ENCODE data around the gene UMPS.

- no peak for TF ChIP-seq FOXM1 (IDR thresholded peaks at IDR 0.05; ENCODE audit: borderline replicate concordance, low read depth)
- no peak for TF ChIP-seq TAF1 (IDR thresholded peaks at IDR 0.05; ENCODE audit: low read depth)
- no peak for TF ChIP-seq MAX (IDR thresholded peaks at IDR 0.05)
- TF ChIP-seq, protein P1, sequence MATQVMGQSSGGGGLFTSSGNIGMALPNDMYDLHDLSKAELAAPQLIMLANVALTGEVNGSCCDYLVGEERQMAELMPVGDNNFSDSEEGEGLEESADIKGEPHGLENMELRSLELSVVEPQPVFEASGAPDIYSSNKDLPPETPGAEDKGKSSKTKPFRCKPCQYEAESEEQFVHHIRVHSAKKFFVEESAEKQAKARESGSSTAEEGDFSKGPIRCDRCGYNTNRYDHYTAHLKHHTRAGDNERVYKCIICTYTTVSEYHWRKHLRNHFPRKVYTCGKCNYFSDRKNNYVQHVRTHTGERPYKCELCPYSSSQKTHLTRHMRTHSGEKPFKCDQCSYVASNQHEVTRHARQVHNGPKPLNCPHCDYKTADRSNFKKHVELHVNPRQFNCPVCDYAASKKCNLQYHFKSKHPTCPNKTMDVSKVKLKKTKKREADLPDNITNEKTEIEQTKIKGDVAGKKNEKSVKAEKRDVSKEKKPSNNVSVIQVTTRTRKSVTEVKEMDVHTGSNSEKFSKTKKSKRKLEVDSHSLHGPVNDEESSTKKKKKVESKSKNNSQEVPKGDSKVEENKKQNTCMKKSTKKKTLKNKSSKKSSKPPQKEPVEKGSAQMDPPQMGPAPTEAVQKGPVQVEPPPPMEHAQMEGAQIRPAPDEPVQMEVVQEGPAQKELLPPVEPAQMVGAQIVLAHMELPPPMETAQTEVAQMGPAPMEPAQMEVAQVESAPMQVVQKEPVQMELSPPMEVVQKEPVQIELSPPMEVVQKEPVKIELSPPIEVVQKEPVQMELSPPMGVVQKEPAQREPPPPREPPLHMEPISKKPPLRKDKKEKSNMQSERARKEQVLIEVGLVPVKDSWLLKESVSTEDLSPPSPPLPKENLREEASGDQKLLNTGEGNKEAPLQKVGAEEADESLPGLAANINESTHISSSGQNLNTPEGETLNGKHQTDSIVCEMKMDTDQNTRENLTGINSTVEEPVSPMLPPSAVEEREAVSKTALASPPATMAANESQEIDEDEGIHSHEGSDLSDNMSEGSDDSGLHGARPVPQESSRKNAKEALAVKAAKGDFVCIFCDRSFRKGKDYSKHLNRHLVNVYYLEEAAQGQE (IDR thresholded peaks at IDR 0.05; ENCODE audit: low read depth) = no peak
- TF ChIP-seq TEAD4 (IDR thresholded peaks at IDR 0.05) = no peak
- TF ChIP-seq, protein P2, sequence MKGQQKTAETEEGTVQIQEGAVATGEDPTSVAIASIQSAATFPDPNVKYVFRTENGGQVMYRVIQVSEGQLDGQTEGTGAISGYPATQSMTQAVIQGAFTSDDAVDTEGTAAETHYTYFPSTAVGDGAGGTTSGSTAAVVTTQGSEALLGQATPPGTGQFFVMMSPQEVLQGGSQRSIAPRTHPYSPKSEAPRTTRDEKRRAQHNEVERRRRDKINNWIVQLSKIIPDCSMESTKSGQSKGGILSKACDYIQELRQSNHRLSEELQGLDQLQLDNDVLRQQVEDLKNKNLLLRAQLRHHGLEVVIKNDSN (IDR thresholded peaks at IDR 0.05) = no peak
These were observed 43.4 kb downstream of the UMPS start for GRCh38 chr3:124773351-124774326.
